ENCODE measurements around the gene KIRREL3. TPM values are rescaled to one million over a fixed set of nuclear protein-coding genes. Genes with fewer than 3 reads are reported as not detected.

KIRREL3 gene
- total RNA-seq, 1 donor from 2014 or later, result 0.24 TPM

DNA sequence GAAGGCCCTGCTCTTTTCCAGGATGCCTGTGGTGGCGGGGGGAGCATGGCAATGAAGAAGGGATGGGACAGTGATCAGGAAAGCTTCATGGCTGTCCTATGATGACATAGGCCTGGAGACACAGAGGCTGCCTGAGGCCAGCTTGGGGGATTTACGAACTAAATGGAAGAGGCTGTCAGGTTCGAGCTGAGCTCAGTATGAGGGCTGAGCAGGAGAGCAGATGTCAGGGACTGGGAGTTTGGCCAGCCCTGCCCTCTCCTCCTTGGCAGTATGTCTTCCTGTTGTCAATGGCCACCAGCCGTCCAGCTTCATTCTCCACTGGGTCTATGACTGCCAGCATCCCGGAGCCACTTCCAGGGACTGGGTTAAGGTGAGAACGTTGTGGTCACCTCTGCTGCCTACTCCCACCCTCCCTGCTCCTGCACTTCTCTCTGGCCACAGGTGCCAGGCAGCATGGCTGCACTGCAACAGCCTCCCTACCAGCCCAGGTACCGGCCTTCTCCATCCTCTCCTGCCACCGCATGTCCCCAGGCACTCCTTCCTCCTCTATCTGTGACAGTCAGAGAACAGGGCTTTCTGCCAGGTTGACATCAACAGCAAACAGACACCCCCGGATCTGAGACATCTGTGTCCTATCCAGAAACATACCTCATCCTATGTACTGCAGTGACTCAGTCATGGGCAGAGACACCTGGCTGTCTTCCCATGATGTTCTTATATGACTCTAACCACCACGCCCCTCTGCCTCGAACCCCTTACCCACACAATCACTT is 75.1 kb downstream of the KIRREL3 start:
- ATAC-seq (no peak), DNase-seq (ENCODE audit: missing footprints) (no peak)
- intact Hi-C loops (cut with DNase I), result no loop called here

DNA sequence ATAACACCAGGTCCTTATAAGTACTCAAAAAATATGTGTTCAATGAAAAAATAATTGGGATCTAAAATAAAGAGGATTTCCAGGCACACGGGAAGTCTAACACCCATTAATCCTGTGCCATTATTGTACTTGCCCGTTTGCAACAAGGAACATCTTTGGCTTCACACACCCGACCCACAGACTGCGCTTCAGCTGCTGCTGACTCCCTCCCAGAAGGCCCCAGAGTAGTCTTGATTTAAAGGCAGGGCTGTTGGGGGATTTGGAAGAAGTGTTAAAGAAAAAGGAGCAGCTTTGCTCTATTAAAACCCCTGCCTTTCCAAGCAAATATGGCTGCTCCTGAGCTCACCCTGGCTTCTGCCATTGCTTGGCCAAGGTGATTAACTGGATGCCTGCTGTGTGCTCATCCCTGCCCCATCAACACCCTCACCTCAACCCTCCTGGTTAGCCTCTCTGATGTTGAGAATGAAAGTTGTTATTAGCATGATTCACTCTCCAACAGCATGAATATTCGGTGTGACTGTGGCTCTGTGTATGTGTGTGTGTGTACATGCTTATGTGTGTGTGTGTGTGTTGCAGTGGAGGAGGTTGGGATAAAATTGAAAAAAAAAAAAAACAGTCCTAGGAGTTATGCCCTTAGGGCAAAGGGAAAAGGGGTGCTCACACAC is 76.1 kb downstream of the KIRREL3 start:
- intact Hi-C loops (cut with DNase I), result no loop called here
- no peak for DNase-seq (ENCODE audit: missing footprints)
- ATAC-seq, result no peak

DNA sequence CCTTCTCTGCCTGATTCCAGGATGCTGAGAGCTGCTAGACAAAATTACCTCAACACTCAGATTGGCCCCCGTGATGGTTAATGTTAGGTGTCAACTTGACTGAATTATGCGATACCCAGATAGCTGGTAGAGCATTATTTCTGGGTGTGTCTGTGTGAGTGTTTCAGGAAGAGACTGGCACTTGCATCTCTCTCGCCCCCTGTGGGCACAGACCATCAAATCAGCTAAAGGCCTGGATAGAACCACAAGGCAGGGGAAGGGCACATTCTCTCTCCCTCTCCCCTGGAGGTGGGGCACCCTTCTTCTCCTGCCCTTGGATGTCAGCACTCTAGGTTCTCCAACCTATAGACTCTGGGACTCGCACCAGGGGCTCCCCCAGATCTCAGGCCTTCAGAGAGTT is 79.7 kb downstream of the KIRREL3 start:
- ATAC-seq (no peak), DNase-seq (ENCODE audit: missing footprints) (no peak)
- intact Hi-C loops (cut with DNase I), result no loop called here

DNA sequence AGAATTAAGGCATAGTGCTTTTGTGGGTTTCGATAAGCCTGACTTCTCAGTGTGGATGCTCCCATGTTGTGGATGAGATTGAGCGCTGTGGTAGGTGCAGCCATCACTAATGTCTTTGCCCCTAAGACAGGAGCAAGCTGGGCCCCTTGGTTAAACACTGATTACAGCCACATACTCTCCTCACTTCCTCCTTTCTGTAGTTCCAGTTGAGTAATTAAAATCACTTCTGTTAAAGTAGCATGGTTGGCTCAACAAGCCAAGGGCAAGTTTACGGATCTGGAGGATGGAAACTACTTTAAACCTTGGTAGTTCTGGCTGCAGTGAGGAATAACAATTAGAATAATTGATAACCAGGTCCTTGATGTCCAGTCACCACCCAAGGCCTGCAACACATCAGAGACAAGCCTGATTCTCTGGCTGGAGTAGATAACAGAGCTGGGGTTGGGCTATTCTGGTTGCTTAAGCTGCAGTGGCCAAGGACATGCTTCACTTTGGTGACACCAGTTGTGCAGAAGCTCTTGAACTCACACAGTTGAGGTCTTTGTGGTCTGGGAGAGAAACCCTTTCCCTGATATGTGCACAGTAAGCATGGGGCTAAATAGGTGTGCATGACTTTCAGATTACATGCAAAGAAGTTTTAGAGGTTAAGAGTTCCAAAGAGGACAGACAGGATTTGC is 81.3 kb downstream of the KIRREL3 start:
- intact Hi-C loops (cut with DNase I), result no loop called here
- no peak for DNase-seq (ENCODE audit: missing footprints)
- no peak for ATAC-seq

DNA sequence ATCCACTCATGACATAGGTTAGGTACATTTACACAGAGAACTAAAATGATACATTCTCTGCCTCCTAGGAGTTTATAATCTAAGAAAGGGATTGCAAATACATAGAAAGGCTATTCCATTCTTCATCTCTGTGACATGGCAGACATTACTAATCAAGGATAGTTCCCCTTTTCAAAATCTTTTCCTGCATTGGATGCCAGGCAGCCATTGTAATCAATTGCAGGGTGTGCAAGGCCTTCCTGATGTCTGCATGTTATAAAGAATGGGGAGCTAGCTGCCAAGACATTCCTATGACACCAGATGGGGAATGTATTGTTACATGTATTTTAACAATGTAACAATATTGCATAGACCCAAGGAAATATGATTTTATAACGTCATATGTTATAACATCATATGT is 82.0 kb downstream of the KIRREL3 start:
- DNase-seq (ENCODE audit: missing footprints) (no peak), ATAC-seq (no peak)
- intact Hi-C loops (cut with DNase I), result no loop called here

DNA sequence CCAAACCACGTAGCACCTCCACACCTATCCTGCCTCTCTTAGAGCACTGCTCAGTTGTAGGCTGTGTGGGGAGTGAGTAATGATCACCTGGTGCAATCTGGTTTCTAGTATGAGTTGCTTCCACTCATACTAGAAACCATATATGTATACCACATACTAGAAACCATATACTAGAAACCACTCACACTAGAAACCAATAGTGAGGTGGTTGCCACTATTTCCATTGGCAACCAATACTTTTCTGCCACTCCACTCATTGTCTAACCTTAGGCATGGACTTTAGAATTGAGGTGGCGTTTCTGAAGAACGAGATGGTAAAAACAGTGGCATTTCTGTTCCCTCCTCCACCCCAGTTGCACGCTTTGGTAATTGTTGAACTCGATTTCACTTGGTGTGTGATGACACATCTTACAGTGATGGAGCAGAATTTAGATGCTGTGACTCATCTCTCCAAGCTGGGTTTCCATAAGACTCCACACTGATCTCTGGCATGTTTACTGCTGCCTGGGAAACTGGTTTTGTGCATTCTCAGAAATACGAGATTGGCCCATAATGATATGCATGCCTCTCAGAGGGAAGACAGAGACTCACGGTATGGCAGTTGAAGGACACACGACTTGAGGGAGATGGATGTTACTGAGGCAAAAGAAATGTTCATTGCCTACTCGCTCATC is 82.9 kb downstream of the KIRREL3 start:
- intact Hi-C loops (cut with DNase I), result no loop called here
- DNase-seq (ENCODE audit: missing footprints) (no peak), ATAC-seq (no peak)

DNA sequence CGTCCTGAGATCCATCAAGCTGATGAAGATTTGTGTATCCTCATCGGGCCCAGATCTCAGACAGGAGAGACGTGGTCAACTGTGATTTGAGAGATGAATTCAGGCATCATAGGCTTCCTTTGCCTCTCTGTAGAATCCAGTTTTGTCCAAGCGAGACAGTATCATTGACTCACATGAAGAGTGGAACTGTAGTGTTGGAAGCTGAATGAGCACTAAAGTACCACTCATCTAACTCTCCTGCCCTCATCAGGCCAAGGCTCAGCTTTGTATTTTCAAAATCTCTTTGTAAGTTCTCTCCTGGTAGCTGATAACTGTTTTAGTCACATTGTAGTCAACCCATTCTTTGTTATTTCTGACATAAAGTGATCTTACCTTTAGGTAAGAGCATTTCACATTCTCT is 85.1 kb downstream of the KIRREL3 start:
- intact Hi-C loops (cut with DNase I), result no loop called here
- DNase-seq (ENCODE audit: missing footprints) (no peak), ATAC-seq (no peak)

DNA sequence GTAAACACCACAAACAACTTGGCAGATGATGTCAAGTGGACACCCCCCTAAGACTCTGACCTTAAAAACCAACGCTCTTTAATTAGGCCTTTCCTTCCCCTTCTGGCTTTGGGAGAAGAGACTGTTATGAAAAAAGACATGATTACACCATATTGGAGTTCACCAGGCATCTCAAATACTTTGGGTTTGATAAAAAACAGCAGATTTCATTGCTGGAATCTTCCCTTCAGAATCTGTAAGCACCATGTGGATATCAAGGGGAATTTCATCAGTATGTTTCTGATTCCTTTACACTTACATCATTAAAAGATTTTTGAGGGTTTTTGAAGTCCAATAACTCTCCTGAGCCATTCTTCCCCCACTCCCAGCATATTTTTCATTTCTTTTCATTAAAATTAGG is 85.6 kb downstream of the KIRREL3 start:
- intact Hi-C loops (cut with DNase I), result no loop called here
- ATAC-seq (no peak), DNase-seq (ENCODE audit: missing footprints) (no peak)

DNA sequence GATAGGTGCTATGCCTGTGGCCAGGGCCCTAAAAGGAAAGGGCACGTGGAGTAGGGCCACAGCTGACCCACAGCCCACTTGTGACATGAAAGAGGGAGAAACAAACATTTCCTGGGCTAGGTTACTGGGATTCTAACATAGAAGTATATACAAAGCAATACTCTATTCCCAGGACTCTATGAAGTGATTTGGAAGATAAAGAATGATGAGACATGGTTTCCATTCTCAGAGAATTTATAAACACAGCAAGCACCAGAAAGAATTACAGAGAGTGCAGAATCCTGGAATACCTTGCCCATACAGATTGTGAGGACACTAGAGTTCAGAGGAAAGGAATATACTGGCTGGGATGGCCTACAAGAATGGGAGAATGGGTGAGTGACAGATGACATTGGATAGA is 86.4 kb downstream of the KIRREL3 start:
- DNase-seq (ENCODE audit: missing footprints), result no peak
- no peak for ATAC-seq
- intact Hi-C loops (cut with DNase I), result no loop called here

DNA sequence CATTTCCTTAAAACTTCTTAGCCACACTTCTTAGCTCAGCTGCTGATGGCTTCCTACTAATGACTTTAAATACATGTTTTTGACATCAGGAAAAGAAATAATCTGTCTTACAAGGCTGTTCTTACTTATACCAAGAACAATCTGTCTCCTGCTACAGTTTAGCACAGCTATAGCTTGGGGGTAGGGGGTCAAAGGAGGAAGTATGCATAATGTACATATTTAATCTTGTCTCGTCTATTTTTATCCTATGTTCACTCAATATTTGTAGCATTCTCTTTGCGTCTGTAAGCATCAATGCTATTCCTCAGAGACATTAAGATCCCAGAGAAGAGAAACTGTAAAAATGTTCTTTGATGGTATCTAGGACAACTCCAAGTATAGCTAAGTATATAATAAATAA is 96.0 kb downstream of the KIRREL3 start:
- intact Hi-C loops (cut with DNase I), result no loop called here
- DNase-seq (ENCODE audit: missing footprints) (no peak), ATAC-seq (no peak)

DNA sequence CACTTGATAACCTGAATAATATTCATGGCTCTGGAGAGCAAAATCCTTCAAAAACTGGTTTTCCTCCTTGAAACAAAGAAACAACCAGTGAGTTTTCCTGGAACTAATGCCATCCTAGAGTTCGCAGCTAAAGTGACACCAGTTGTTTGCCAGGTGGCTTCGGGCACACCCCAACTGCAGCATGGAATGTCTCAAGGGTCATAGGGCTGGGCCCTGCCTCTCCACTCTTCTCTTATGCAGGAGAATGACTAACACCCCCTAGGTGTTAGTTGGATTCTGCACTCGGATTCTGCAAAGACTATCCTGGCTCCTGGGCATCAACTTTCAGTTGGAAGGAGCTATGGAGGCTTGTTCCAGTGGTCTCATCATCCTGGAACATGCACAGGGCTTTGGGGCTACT is 98.8 kb downstream of the KIRREL3 start:
- intact Hi-C loops (cut with DNase I), result no loop called here
- DNase-seq (ENCODE audit: missing footprints), result no peak
- ATAC-seq, result no peak

DNA sequence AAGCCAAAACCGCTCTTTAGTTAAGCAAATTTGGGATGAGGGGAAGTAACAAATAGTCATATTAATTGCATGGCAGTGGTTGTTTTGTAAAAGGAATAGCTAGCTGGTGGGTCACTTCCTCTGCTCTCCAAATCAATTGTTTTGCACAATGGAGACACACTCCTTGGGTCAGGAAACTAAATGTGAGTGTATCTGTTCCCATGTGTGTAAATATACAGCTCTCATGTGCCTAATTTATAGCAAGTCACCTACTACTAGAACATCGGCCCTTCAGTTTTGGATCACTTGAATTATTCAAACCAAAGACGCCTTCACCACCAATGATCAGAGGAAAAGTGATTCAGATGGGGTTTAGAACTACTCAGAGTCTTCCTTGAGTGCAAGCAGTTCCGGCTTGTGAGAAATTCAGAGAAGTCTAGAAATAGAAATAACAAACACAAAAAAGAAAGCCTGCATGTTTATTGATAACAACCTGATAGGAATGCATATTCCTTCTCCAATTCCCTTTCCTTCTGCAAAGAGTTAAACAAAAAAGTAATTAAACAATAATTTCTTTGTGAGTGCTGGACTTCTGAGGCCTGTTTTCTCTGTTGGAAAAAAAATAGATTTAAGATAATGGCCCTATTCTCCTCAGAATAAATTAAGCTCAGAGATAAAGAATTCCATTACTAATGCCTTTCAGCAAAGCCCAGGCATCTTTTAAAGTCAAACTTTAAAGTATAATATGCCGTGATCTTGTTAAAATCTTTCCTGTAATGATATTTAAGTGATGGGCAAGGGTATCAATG is 100.4 kb downstream of the KIRREL3 start:
- ATAC-seq (no peak), DNase-seq (ENCODE audit: missing footprints) (no peak)
- intact Hi-C loops (cut with DNase I), result no loop called here

DNA sequence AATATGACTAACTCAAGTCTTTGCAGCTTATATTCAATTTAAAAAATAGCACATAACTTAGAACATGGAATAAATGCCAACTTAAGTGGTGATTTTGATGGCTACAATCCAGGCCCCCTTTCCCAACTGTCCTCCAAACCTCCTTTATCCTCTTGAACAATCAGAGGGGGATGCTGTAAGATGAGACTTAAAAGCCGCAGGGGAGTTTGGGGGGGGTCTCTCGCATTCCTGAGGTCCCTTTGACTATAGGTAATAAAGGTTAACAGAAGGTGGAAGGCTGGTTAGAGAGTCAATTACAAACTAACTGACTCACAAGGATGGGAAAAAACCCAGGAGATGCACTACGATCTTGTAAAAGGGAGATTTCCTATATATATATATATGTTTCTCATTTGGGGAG is 101.8 kb downstream of the KIRREL3 start:
- ATAC-seq (no peak), DNase-seq (ENCODE audit: missing footprints) (no peak)
- intact Hi-C loops (cut with DNase I), result no loop called here

DNA sequence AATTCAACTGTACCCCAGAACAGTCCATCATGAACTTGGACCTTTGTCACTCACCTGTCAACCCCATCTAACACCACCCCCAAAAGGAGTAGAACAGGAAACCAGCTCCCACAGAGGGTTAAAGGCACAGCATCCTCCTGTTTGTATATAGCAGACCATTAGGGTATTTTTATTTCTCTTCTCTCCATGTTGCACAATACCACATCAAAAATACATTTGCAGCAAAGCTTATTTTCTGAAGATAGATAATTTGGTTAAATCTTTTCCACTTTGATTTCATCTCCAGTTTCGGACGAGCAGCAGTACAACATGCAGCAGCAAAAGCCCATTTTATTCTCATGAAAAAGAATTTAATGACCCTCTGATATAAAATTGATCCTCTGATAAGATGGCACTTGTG is 103.1 kb downstream of the KIRREL3 start:
- no peak for ATAC-seq
- intact Hi-C loops (cut with DNase I), result no loop called here

DNA sequence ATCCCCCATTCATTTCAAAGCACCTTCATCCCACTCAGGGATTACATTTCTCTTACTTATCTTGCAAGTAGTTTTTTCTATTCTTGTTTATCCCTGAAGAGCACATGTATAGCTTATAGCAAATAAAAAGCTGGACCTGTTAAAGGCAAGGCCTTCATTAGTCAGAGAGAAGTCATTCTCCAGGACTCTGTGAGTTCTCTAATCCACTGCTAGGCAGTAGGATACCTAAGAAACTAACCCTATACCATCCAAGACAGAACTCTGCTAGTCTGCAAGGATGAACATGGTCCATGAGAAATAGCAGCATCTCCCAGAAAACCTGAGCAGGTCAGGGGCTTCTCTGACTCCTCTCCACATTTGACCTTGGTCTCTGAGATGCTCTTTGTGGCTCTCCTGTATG is 104.5 kb downstream of the KIRREL3 start:
- ATAC-seq, result no peak
- intact Hi-C loops (cut with DNase I), result no loop called here
- DNase-seq (ENCODE audit: missing footprints), result no peak

More for the DNA sequence above, 103.1 kb downstream of the KIRREL3 start:
- no peak for DNase-seq (ENCODE audit: missing footprints)

DNA sequence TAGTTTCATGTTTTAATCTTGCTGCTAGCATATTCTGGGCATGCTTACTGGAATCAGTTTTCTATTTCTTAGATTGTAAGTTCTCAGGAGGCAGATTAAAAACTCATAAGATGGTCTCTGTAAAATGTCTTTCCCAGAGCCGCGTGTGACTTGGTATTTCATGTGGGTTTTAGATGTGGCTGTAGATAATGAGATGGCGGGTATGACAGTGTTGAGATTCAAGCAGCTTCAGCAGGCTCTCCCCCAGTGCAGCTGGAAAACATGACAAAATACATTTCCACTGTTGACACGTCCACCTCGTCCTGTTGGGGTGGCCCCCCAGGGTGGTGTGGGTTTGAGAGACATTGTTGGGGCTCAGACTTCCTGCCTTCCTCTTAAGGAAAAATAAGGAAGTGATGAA is 106.8 kb downstream of the KIRREL3 start:
- intact Hi-C loops (cut with DNase I), result no loop called here
- no peak for ATAC-seq

DNA sequence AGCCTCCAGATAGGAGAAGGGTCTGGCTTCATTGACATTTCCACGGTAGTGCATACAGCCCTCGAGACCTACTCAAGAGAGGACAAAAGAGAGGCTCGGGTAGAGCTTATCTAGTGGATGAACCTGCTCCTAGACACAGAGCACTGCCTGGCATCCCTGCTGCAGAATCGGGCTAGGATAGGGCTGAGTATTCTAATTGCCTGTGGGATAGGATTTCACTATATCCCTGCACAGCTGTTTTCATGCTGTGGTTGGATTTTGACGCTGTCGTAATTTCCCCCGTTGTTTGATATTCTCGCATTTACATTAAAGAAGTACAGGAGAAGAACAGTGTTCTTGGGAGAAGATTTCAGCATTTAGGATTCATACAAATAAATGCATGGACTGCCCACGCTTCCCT is 107.8 kb downstream of the KIRREL3 start:
- no peak for ATAC-seq
- intact Hi-C loops (cut with DNase I), result no loop called here
- DNase-seq (ENCODE audit: missing footprints), result no peak

More for the DNA sequence above, 106.8 kb downstream of the KIRREL3 start:
- DNase-seq (ENCODE audit: missing footprints), result no peak

DNA sequence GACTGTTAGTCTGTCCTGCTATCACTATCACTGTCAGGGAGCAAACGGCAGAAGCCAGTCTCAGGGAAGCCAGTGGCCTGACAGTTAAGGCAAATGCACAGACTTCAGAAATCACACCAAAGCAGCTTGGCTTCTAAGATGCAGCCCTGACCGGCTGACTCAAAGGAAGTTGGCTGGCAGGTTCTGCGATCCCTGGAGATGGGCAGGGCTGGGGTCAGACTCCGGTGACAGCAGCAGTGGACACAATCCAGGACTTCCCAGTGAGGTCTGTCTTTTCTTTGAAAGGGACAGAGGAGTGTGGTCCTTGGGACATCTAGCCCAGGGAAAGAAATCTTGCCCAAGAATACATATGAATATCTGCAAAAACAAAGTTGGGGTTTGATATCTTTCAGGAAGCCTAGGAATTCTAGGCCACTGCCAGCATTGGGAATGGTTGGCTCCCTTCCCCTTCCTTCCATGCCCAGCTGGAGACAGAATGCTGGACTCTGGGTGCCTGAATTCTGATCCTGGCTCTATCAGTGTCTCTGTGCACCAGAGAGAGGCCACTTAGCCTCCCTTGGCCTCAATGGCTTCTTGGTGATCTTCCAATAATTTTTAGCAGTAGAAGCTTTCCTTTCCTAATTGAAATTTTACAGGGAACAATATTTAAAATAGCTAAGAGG is 108.9 kb downstream of the KIRREL3 start:
- DNase-seq (ENCODE audit: missing footprints) (no peak), ATAC-seq (peak; percentile 34)
- intact Hi-C loops (cut with DNase I), result no loop called here
